Epidermal melanocyte (primary cell): Measurements from ENCODE around the gene MAL.

ENCODE experiments used
- DNase-seq: peaks from one replicate; pipeline ENCODE4 v3.0.0; 2011; ENCODE audit warnings: low spot score; ENCODE audit not compliant: insufficient read length

MAL gene

GRCh38 chr2:95025406-95026319 lies at the start of gene MAL:
Gene MAL, plus strand, starts transcription at chr2:95025708. Its CDS starts 85 bp downstream, at chr2:95025793.
- peak; percentile 50 for DNase-seq

GRCh38 chr2:94977826-94978225 lies 47.7 kb upstream of the MAL start:
- DNase-seq = no peak

GRCh38 chr2:94978917-94979316 lies 46.6 kb upstream of the MAL start:
- no peak for DNase-seq

GRCh38 chr2:94979406-94980375 lies 45.8 kb upstream of the MAL start:
- DNase-seq = no peak

- DNase-seq = no peak
These were observed 45.1 kb upstream of the MAL start for GRCh38 chr2:94980406-94980805.

- no peak for DNase-seq
These were observed 43.4 kb upstream of the MAL start for GRCh38 chr2:94982156-94982555.

GRCh38 chr2:94982675-94983074 lies 42.8 kb upstream of the MAL start:
- DNase-seq = no peak

GRCh38 chr2:94984964-94985575 lies 40.4 kb upstream of the MAL start:
- DNase-seq = no peak

GRCh38 chr2:94985636-94986035 lies 39.9 kb upstream of the MAL start:
- no peak for DNase-seq

- DNase-seq = peak; percentile 65
These were observed 39.0 kb upstream of the MAL start for GRCh38 chr2:94986392-94986963.

GRCh38 chr2:94987074-94988020 lies 38.2 kb upstream of the MAL start:
- no peak for DNase-seq

GRCh38 chr2:94990956-94991355 lies 34.6 kb upstream of the MAL start:
- no peak for DNase-seq

- DNase-seq = no peak
These were observed 33.1 kb upstream of the MAL start for GRCh38 chr2:94992360-94992759.

- DNase-seq = no peak
These were observed 32.1 kb upstream of the MAL start for GRCh38 chr2:94993176-94994062.

- no peak for DNase-seq
These were observed 31.2 kb upstream of the MAL start for GRCh38 chr2:94994063-94994913.

GRCh38 chr2:94994914-94995552 lies 30.5 kb upstream of the MAL start:
- no peak for DNase-seq

- no peak for DNase-seq
These were observed 29.8 kb upstream of the MAL start for GRCh38 chr2:94995553-94996304.
